ENCODE results near the gene QKI.
"Not testable (repeated sequence)": the region's sequence is repeated elsewhere in the genome, so short reads cannot be mapped to it uniquely, and the experiment has no call there.

Gene QKI

DNA sequence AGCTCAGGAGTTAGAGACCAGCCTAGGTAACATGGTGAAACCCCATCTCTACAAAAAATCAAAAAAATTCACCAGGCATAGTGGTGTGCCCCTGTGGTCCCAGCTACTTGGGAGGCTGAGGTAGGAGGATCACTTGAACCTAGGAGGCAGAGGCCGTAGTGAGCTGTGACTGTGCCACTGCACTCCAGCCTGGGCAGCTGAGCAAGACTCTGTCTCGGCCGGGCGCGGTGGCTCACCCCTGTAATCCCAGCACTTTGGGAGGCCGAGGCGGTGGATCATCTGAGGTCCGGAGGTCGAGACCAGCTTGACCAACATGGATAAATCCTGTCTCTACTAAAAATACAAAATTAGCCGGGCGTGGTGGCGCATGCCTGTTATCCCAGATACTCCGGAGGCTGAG is 29.0 kb upstream of the QKI start:
- not testable (repeated sequence) for H2BK12ac ChIP-seq (ENCODE audit: low read length); H3K4me2 ChIP-seq (ENCODE audit: insufficient read depth, low read length, poor library complexity, severe bottlenecking); H3K36me3 ChIP-seq (replicated peaks in 1 of 2; ENCODE audit: control insufficient read depth in 2 of 2, insufficient read depth in 2 of 2, low read length in 2 of 2); H2AFZ ChIP-seq (ENCODE audit: low read length); H3K14ac ChIP-seq (ENCODE audit: low read length); H3K9me3 ChIP-seq (replicated peaks in 1 of 2; ENCODE audit: control insufficient read depth in 2 of 2, insufficient read depth in 1 of 2, low read depth in 1 of 2, low read length in 2 of 2); DNase-seq (ENCODE audit: low spot score); H2BK15ac ChIP-seq (ENCODE audit: low read length); H3K4me3 ChIP-seq (ENCODE audit: low read length in 2 of 2); H2AK5ac ChIP-seq (ENCODE audit: low read depth, low read length); H4K8ac ChIP-seq (ENCODE audit: low read depth, low read length); H4K91ac ChIP-seq (ENCODE audit: low read depth, low read length, poor library complexity); H3K4ac ChIP-seq (ENCODE audit: low read length); H3K27ac ChIP-seq (replicated peaks; ENCODE audit: low read length); H3K18ac ChIP-seq (ENCODE audit: low read length); H3K27me3 ChIP-seq (ENCODE audit: control insufficient read depth in 3 of 3, insufficient read depth in 3 of 3, low read depth in 1 of 3, low read length in 3 of 3); H2BK5ac ChIP-seq (ENCODE audit: low read length); H3K9ac ChIP-seq (ENCODE audit: low read depth, low read length, poor library complexity); H3K79me1 ChIP-seq (ENCODE audit: low read depth, low read length); H3K23ac ChIP-seq (ENCODE audit: low read depth, low read length, poor library complexity); H2BK120ac ChIP-seq (ENCODE audit: low read depth, low read length)
- no CpG with 5 or more reads among the region's 13 CpGs for WGBS, 2 donors (ENCODE audit: extremely low coverage in 2 of 2, insufficient read length in 2 of 2, insufficient replicate concordance in 1 of 2)
- H3K4me1 ChIP-seq (ENCODE audit: control insufficient read depth in 2 of 2, insufficient read depth in 1 of 2, low read depth in 1 of 2, low read length in 2 of 2) = peaks cover 0 to 12% of the 10 kb centered on the region in 2 donors

DNA sequence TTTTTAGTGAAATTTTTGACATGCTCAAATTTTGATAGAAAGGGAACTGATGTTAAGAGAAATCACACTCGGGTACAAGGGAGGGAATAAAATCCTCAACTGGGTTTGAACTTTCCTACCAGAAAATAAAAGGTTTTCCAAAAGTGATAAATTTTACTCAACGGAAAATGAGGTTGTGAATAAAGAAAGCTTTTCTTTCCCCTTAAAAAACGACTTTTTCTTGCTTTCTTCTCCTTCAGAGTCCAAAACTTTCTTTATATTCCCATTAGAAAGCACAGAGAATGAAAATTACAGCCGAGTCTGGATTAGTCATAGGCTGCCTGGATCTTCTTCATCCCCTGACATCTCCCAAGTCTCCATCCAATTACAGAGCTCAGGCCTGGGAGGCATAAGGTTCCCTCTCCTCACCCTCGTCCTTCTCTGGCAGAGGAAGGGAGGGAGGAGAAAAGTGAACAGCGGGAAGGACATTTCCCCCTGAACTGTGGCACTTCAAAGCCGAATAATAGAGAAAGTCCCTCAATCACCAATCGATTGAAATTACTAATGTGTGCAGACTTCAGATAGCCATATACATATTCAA is 28.1 kb upstream of the QKI start:
- H3K18ac ChIP-seq (ENCODE audit: low read length) = no peak overlapping the region
- no peak overlapping the region for H3K23ac ChIP-seq (ENCODE audit: low read depth, low read length, poor library complexity)
- peaks cover 0 to 7% of the 10 kb centered on the region in 2 donors for H3K9me3 ChIP-seq (replicated peaks in 1 of 2; ENCODE audit: control insufficient read depth in 2 of 2, insufficient read depth in 1 of 2, low read depth in 1 of 2, low read length in 2 of 2)
- no peaks in the 10 kb centered on the region for H3K79me1 ChIP-seq (ENCODE audit: low read depth, low read length)
- H2BK12ac ChIP-seq (ENCODE audit: low read length) = no peak overlapping the region
- no peak overlapping the region for H3K14ac ChIP-seq (ENCODE audit: low read length)
- no CpG with 5 or more reads among the region's 8 CpGs for WGBS, 2 donors (ENCODE audit: extremely low coverage in 2 of 2, insufficient read length in 2 of 2, insufficient replicate concordance in 1 of 2)
- no peak overlapping the region for H4K8ac ChIP-seq (ENCODE audit: low read depth, low read length)
- H2BK5ac ChIP-seq (ENCODE audit: low read length) = no peak overlapping the region
- H4K91ac ChIP-seq (ENCODE audit: low read depth, low read length, poor library complexity) = no peak overlapping the region
- peaks cover 0 to 8% of the 10 kb centered on the region in 2 donors for H3K4me1 ChIP-seq (ENCODE audit: control insufficient read depth in 2 of 2, insufficient read depth in 1 of 2, low read depth in 1 of 2, low read length in 2 of 2)
- no peak overlapping the region for H2BK15ac ChIP-seq (ENCODE audit: low read length)
- H3K27ac ChIP-seq (replicated peaks; ENCODE audit: low read length) = no peak overlapping the region
- H3K4ac ChIP-seq (ENCODE audit: low read length) = no peak overlapping the region
- no peak overlapping the region for H2AK5ac ChIP-seq (ENCODE audit: low read depth, low read length)
- H3K27me3 ChIP-seq (ENCODE audit: control insufficient read depth in 3 of 3, insufficient read depth in 3 of 3, low read depth in 1 of 3, low read length in 3 of 3) = no peaks in the 10 kb centered on the region
- H3K4me2 ChIP-seq (ENCODE audit: insufficient read depth, low read length, poor library complexity, severe bottlenecking) = no peak overlapping the region
- no peak overlapping the region for H2AFZ ChIP-seq (ENCODE audit: low read length)
- no peak overlapping the region for H2BK120ac ChIP-seq (ENCODE audit: low read depth, low read length)
- DNase-seq (ENCODE audit: low spot score) = no peak
- no peak overlapping the region for H3K9ac ChIP-seq (ENCODE audit: low read depth, low read length, poor library complexity)
- no peak overlapping the region for H3K4me3 ChIP-seq (ENCODE audit: low read length in 2 of 2)
- no peaks in the 10 kb centered on the region for H3K36me3 ChIP-seq (replicated peaks in 1 of 2; ENCODE audit: control insufficient read depth in 2 of 2, insufficient read depth in 2 of 2, low read length in 2 of 2)

DNA sequence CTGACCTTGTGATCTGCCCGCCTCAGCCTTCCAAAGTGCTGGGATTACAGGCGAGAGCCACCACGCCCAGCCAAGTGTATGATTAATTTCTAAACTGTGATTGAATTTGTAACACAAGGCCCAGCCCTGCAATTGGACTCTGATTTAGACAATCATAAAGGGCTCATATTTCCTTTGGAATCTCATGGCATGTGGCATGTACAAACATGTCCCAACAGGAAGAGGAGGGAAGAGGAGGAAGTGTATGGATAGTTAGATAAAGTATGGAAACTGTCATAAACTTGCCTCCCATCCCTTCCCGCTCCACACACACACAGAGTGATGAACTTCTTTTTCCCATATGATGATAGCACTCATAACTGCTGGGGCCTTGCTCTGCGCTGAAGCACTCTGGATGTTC is 27.2 kb upstream of the QKI start:
- no peak overlapping the region for H3K27ac ChIP-seq (replicated peaks; ENCODE audit: low read length)
- no peak overlapping the region for H3K4me3 ChIP-seq (ENCODE audit: low read length in 2 of 2)
- H4K8ac ChIP-seq (ENCODE audit: low read depth, low read length) = no peak overlapping the region

DNA sequence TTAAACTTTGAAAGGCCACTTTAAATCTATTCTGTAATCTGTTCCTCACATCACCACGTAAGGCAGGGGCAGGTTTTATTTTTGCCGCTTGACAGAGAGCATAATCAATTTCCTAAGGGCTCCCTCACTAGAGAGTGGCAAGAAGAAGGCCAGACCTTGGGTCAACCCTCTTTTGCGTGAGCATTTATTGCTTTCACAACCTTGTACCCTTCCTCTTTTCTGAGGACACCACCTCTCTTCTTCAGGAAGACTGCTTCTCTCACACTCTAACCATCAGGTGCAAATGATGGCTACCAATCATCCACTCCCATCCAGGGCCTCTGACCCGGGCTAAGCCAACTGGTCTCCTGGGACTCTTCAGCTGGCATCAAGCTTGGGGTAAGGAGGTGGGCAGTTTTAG is 25.2 kb upstream of the QKI start:
- H3K27ac ChIP-seq (replicated peaks; ENCODE audit: low read length) = no peak overlapping the region
- no peak overlapping the region for H4K8ac ChIP-seq (ENCODE audit: low read depth, low read length)
- no peak overlapping the region for H3K14ac ChIP-seq (ENCODE audit: low read length)
- peaks cover 5 to 16% of the 10 kb centered on the region in 2 donors for H3K4me1 ChIP-seq (ENCODE audit: control insufficient read depth in 2 of 2, insufficient read depth in 1 of 2, low read depth in 1 of 2, low read length in 2 of 2)
- no peak overlapping the region for H3K4me3 ChIP-seq (ENCODE audit: low read length in 2 of 2)
- no peaks in the 10 kb centered on the region for H3K79me1 ChIP-seq (ENCODE audit: low read depth, low read length)
- no peak overlapping the region for H2BK5ac ChIP-seq (ENCODE audit: low read length)
- no peak overlapping the region for H2AK5ac ChIP-seq (ENCODE audit: low read depth, low read length)
- H3K9ac ChIP-seq (ENCODE audit: low read depth, low read length, poor library complexity) = no peak overlapping the region
- H3K9me3 ChIP-seq (replicated peaks in 1 of 2; ENCODE audit: control insufficient read depth in 2 of 2, insufficient read depth in 1 of 2, low read depth in 1 of 2, low read length in 2 of 2) = no peaks in the 10 kb centered on the region
- H3K23ac ChIP-seq (ENCODE audit: low read depth, low read length, poor library complexity) = no peak overlapping the region
- H2BK15ac ChIP-seq (ENCODE audit: low read length) = no peak overlapping the region
- no peak overlapping the region for H2BK120ac ChIP-seq (ENCODE audit: low read depth, low read length)
- H3K36me3 ChIP-seq (replicated peaks in 1 of 2; ENCODE audit: control insufficient read depth in 2 of 2, insufficient read depth in 2 of 2, low read length in 2 of 2) = no peaks in the 10 kb centered on the region
- no peak overlapping the region for H4K91ac ChIP-seq (ENCODE audit: low read depth, low read length, poor library complexity)
- no CpG with 5 or more reads among the region's 4 CpGs for WGBS, 2 donors (ENCODE audit: extremely low coverage in 2 of 2, insufficient read length in 2 of 2, insufficient replicate concordance in 1 of 2)
- no peak overlapping the region for H3K4me2 ChIP-seq (ENCODE audit: insufficient read depth, low read length, poor library complexity, severe bottlenecking)
- H3K27me3 ChIP-seq (ENCODE audit: control insufficient read depth in 3 of 3, insufficient read depth in 3 of 3, low read depth in 1 of 3, low read length in 3 of 3) = no peaks in the 10 kb centered on the region
- no peak overlapping the region for H2AFZ ChIP-seq (ENCODE audit: low read length)
- H3K18ac ChIP-seq (ENCODE audit: low read length) = no peak overlapping the region
- no peak for DNase-seq (ENCODE audit: low spot score)
- no peak overlapping the region for H2BK12ac ChIP-seq (ENCODE audit: low read length)
- no peak overlapping the region for H3K4ac ChIP-seq (ENCODE audit: low read length)

More for the DNA sequence above, 27.2 kb upstream of the QKI start:
- Histone ChIP-seq H3K79me1 (ENCODE audit: low read depth, low read length) (no peaks in the 10 kb centered on the region), H3K9me3 (replicated peaks in 1 of 2; ENCODE audit: control insufficient read depth in 2 of 2, insufficient read depth in 1 of 2, low read depth in 1 of 2, low read length in 2 of 2) (peaks cover 0 to 7% of the 10 kb centered on the region in 2 donors), H2BK12ac (ENCODE audit: low read length) (no peak overlapping the region), H3K9ac (ENCODE audit: low read depth, low read length, poor library complexity) (no peak overlapping the region), H2BK5ac (ENCODE audit: low read length) (no peak overlapping the region), H2BK120ac (ENCODE audit: low read depth, low read length) (no peak overlapping the region), H3K4me1 (ENCODE audit: control insufficient read depth in 2 of 2, insufficient read depth in 1 of 2, low read depth in 1 of 2, low read length in 2 of 2) (peaks cover 1 to 10% of the 10 kb centered on the region in 2 donors), H3K23ac (ENCODE audit: low read depth, low read length, poor library complexity) (no peak overlapping the region), H3K18ac (ENCODE audit: low read length) (no peak overlapping the region), H3K14ac (ENCODE audit: low read length) (no peak overlapping the region), H3K36me3 (replicated peaks in 1 of 2; ENCODE audit: control insufficient read depth in 2 of 2, insufficient read depth in 2 of 2, low read length in 2 of 2) (no peaks in the 10 kb centered on the region), H3K4ac (ENCODE audit: low read length) (no peak overlapping the region), H2AFZ (ENCODE audit: low read length) (no peak overlapping the region), H4K91ac (ENCODE audit: low read depth, low read length, poor library complexity) (no peak overlapping the region), H2AK5ac (ENCODE audit: low read depth, low read length) (no peak overlapping the region), H3K4me2 (ENCODE audit: insufficient read depth, low read length, poor library complexity, severe bottlenecking) (no peak overlapping the region), H2BK15ac (ENCODE audit: low read length) (no peak overlapping the region), H3K27me3 (ENCODE audit: control insufficient read depth in 3 of 3, insufficient read depth in 3 of 3, low read depth in 1 of 3, low read length in 3 of 3) (no peaks in the 10 kb centered on the region)
- no peak for DNase-seq (ENCODE audit: low spot score)
- no CpG with 5 or more reads among the region's 5 CpGs for WGBS, 2 donors (ENCODE audit: extremely low coverage in 2 of 2, insufficient read length in 2 of 2, insufficient replicate concordance in 1 of 2)

Data from neuronal stem cell (in vitro differentiated cells).